GM12865 (cell line): ENCODE data around the gene ACTL7B.
"Not testable (repeated sequence)": the region's sequence is repeated elsewhere in the genome, so short reads cannot be mapped to it uniquely, and the experiment has no call there.

Source experiments
- DNase-seq: peaks from one replicate; pipeline ENCODE4 v3.0.0; 2010; ENCODE audit warnings: low read depth
- H3K4me3 ChIP-seq: 2 replicates; pipeline ENCODE4 v1.5.1; 2011; ENCODE audit warnings: mild to moderate bottlenecking, low read depth, low read length, control low read depth
- TF ChIP-seq, protein P1 (sequence below): IDR thresholded peaks from 2 replicates; pipeline ENCODE4 v1.5.1; 2011; ENCODE audit warnings: low read length, control low read depth, low read depth, inconsistent platforms; ENCODE audit not compliant: insufficient read depth; ENCODE audit errors: missing control alignments

ACTL7B gene

GRCh38 chr9:108854094-108854493, 1.7 kb downstream of the ACTL7B start:
- TF ChIP-seq, protein P1, sequence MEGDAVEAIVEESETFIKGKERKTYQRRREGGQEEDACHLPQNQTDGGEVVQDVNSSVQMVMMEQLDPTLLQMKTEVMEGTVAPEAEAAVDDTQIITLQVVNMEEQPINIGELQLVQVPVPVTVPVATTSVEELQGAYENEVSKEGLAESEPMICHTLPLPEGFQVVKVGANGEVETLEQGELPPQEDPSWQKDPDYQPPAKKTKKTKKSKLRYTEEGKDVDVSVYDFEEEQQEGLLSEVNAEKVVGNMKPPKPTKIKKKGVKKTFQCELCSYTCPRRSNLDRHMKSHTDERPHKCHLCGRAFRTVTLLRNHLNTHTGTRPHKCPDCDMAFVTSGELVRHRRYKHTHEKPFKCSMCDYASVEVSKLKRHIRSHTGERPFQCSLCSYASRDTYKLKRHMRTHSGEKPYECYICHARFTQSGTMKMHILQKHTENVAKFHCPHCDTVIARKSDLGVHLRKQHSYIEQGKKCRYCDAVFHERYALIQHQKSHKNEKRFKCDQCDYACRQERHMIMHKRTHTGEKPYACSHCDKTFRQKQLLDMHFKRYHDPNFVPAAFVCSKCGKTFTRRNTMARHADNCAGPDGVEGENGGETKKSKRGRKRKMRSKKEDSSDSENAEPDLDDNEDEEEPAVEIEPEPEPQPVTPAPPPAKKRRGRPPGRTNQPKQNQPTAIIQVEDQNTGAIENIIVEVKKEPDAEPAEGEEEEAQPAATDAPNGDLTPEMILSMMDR, result no peak
- no peak for DNase-seq
- no peak overlapping the region for H3K4me3 ChIP-seq

- TF ChIP-seq, protein P1, result no peak
- DNase-seq, result no peak
Measured at GRCh38 chr9:108852079-108852478, 3.7 kb downstream of the ACTL7B start.

DNA sequence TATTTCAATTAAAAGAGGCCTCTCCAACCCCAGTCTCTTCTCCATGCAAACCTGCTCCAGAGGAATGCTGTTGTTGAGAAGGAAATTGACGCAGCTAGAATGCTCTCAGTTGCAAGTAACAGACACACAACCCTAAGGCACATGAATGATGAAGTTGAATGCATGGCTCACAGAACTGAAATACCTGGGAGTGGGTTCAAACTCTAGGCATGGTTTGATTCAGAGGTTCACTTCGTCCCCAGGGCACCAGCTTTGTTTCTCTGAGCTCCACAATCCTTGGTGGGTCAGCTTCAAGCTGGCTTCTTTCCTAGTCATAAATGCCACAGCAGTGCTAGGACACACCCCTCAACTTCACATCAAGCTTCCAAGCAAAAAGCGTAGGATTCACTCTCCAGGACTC, 4.6 kb downstream of the ACTL7B start:
- TF ChIP-seq, protein P1, result no peak
- H3K4me3 ChIP-seq, result no peak overlapping the region
- no peak for DNase-seq

More at GRCh38 chr9:108852079-108852478, 3.7 kb downstream of the ACTL7B start:
- H3K4me3 ChIP-seq, result no peak overlapping the region

DNA sequence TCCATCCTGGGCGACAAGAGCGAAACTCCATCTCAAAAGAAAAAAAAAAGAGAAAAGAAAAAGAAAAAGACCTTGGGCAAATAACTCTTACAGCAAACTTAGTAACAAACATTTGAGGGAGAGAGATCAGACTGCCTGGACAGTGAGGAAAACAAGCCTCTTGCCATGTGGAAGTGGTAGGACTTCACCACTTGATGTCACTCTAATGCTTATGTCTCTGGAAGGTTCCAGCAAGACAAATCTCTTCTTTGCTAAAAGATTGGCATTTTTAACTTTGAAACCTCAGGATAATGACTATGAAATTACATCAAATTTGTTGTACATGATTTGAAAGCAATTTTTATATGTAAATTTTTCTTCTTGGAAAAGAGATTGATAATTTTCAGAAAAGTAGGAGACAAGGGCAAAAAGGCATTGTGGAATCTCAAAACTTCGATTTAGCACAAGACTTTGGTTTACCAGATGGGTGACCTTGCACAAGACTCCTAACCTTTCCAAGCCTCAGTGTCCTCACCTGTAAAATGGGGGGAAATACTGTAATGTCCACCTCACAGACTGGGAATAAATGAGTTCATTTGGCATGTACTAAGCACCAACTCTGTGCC, 5.4 kb downstream of the ACTL7B start:
- DNase-seq, result peak; percentile 34
- H3K4me3 ChIP-seq, result no peak overlapping the region
- TF ChIP-seq, protein P1, result peak; percentile 34

GRCh38 chr9:108848296-108848695, 7.5 kb downstream of the ACTL7B start:
- not testable (repeated sequence) for DNase-seq, H3K4me3 ChIP-seq

GRCh38 chr9:108845947-108846346, 9.8 kb downstream of the ACTL7B start:
- no peak overlapping the region for H3K4me3 ChIP-seq
- DNase-seq, result no peak
- TF ChIP-seq, protein P1, result no peak

- DNase-seq, result no peak
- no peak overlapping the region for H3K4me3 ChIP-seq
- TF ChIP-seq, protein P1, result no peak
Measured at GRCh38 chr9:108845507-108845906, 10.3 kb downstream of the ACTL7B start.
